Left ventricle myocardium inferior (tissue), 1 donor: ENCODE measurements around the gene EVI2B. TPM values are rescaled to one million over a fixed set of nuclear protein-coding genes. Genes with fewer than 3 reads are reported as not detected.

Experiments used
- DNase-seq: peaks from one replicate; pipeline ENCODE4 v3.0.0-alpha.2; 2020
- H3K27ac ChIP-seq: fragments of 200-600 bp; replicated peaks from 2 replicates; pipeline ENCODE4 v1.8.0; 2021
- H3K27me3 ChIP-seq: fragments of 200-600 bp; 2 replicates; pipeline ENCODE4 v1.8.0; 2021; ENCODE audit warnings: low read depth
- H3K36me3 ChIP-seq: fragments of 200-600 bp; 2 replicates; pipeline ENCODE4 v1.8.0; 2021
- H3K4me1 ChIP-seq: fragments of 200-600 bp; 2 replicates; pipeline ENCODE4 v1.8.0; 2021
- H3K4me3 ChIP-seq: fragments of 200-600 bp; 2 replicates; pipeline ENCODE4 v1.8.0; 2021; ENCODE audit warnings: mild to moderate bottlenecking, moderate library complexity
- H3K9me3 ChIP-seq: fragments of 200-600 bp; replicated peaks from 2 replicates; pipeline ENCODE4 v1.8.0; 2021
- CTCF ChIP-seq: fragments of 200-600 bp; IDR thresholded peaks from 2 replicates; pipeline ENCODE4 v1.8.0; 2021; ENCODE audit warnings: antibody characterized with exemption, mild to moderate bottlenecking, borderline replicate concordance
- intact Hi-C: fragments of 100-400 bp; cut with micrococcal nuclease; formaldehyde crosslinking; loops from one replicate; pipeline ENCODE4 v1.11.0; 2022
- total RNA-seq: library from RNA; stranded (reverse); fragmentation: NEBNext Ultra II Directional; extraction: Animal tissue kit (Norgen Biotek cat#: 25700); gene quantifications from one replicate; pipeline ENCODE4 v1.2.1, GENCODE V29; 2021
- donor health status: DM: no; HTN: yes; CAD: no; lungs with severe emphysema.

Gene EVI2B
- total RNA-seq, 1 donor from 2014 or later: 2.7 TPM

GRCh38 chr17:31339906-31340661, 26.2 kb upstream of the EVI2B start:
- Histone ChIP-seq H3K36me3 (peaks cover 84% of the 10 kb centered on the region), H3K27ac (no peak overlapping the region), H3K4me3 (no peak overlapping the region), H3K27me3 (no peaks in the 10 kb centered on the region), H3K9me3 (no peaks in the 10 kb centered on the region), H3K4me1 (peaks cover 11% of the 10 kb centered on the region)
- TF ChIP-seq CTCF: no peak
- intact Hi-C loops: no loop called here
- DNase-seq: no peak

- DNase-seq: no peak
- no peak for TF ChIP-seq CTCF
- H3K36me3 ChIP-seq: peaks cover 26% of the 10 kb centered on the region
- no peaks in the 10 kb centered on the region for H3K4me1 ChIP-seq
- intact Hi-C loops: no loop called here
- H3K27me3 ChIP-seq: no peaks in the 10 kb centered on the region
- H3K27ac ChIP-seq: no peak overlapping the region
- H3K9me3 ChIP-seq: no peaks in the 10 kb centered on the region
- H3K4me3 ChIP-seq: no peak overlapping the region
Measured at GRCh38 chr17:31329221-31329620, 15.4 kb upstream of the EVI2B start.

- intact Hi-C loops: no loop called here
- Histone ChIP-seq H3K4me1 (no peaks in the 10 kb centered on the region), H3K4me3 (no peak overlapping the region), H3K27me3 (no peaks in the 10 kb centered on the region), H3K9me3 (no peaks in the 10 kb centered on the region), H3K27ac (no peak overlapping the region), H3K36me3 (peaks cover 24% of the 10 kb centered on the region)
- no peak for DNase-seq
- no peak for TF ChIP-seq CTCF
Measured at GRCh38 chr17:31328160-31328535, 14.3 kb upstream of the EVI2B start.

- H3K4me3 ChIP-seq: no peak overlapping the region
- no peaks in the 10 kb centered on the region for H3K9me3 ChIP-seq
- no peak overlapping the region for H3K27ac ChIP-seq
- no peak for DNase-seq
- H3K36me3 ChIP-seq: peaks cover 24% of the 10 kb centered on the region
- TF ChIP-seq CTCF: no peak
- H3K27me3 ChIP-seq: no peaks in the 10 kb centered on the region
- H3K4me1 ChIP-seq: no peaks in the 10 kb centered on the region
- intact Hi-C loops: no loop called here
Measured at GRCh38 chr17:31327534-31328159, 13.8 kb upstream of the EVI2B start.

GRCh38 chr17:31323551-31323950, 9.7 kb upstream of the EVI2B start:
- TF ChIP-seq CTCF: no peak
- Histone ChIP-seq H3K27me3 (no peaks in the 10 kb centered on the region), H3K4me1 (no peaks in the 10 kb centered on the region), H3K27ac (no peak overlapping the region), H3K36me3 (peaks cover 24% of the 10 kb centered on the region), H3K9me3 (no peaks in the 10 kb centered on the region), H3K4me3 (no peak overlapping the region)
- intact Hi-C loops: no loop called here
- no peak for DNase-seq
